Stimulated activated CD8-positive, alpha-beta memory T cell treated with anti-CD3 and anti-CD28 coated beads, Interleukin-12 subunit alpha, Interleukin-12 subunit beta, amount 100 ng/mL, for 24 hours (primary cell): ENCODE data around the gene GABRR1.
"Not testable (repeated sequence)": the region's sequence is repeated elsewhere in the genome, so short reads cannot be mapped to it uniquely, and the experiment has no call there.

ENCODE experiments used
- DNase-seq: peaks from one replicate; pipeline ENCODE4 v3.0.0-alpha.2; 2020; ENCODE audit errors: extremely low read depth

The GABRR1 gene

GRCh38 chr6:89217299-89217910 is at the start of gene GABRR1:
TSS of gene GABRR1 (minus strand) at chr6:89217358. CDS start at chr6:89217322, 36 bp downstream.
- DNase-seq, result no peak

- DNase-seq, result no peak
Observed at GRCh38 chr6:89264296-89264695, 47.1 kb upstream of the GABRR1 start.

GRCh38 chr6:89260832-89261231 is 43.7 kb upstream of the GABRR1 start:
- no peak for DNase-seq

GRCh38 chr6:89260310-89260709 is 43.2 kb upstream of the GABRR1 start:
- DNase-seq, result no peak

GRCh38 chr6:89258912-89259311 is 41.8 kb upstream of the GABRR1 start:
- no peak for DNase-seq

- no peak for DNase-seq
Observed at GRCh38 chr6:89257781-89258180, 40.6 kb upstream of the GABRR1 start.

GRCh38 chr6:89257346-89257745 is 40.2 kb upstream of the GABRR1 start:
- DNase-seq, result no peak

- DNase-seq, result no peak
Observed at GRCh38 chr6:89255417-89255816, 38.3 kb upstream of the GABRR1 start.

GRCh38 chr6:89254569-89254968 is 37.4 kb upstream of the GABRR1 start:
- no peak for DNase-seq

- DNase-seq, result no peak
Observed at GRCh38 chr6:89252907-89253306, 35.7 kb upstream of the GABRR1 start.

GRCh38 chr6:89251976-89252375 is 34.8 kb upstream of the GABRR1 start:
- no peak for DNase-seq

GRCh38 chr6:89251170-89251569 is 34.0 kb upstream of the GABRR1 start:
- no peak for DNase-seq

- DNase-seq, result no peak
Observed at GRCh38 chr6:89250239-89250638, 33.1 kb upstream of the GABRR1 start.

- DNase-seq, result no peak
Observed at GRCh38 chr6:89244241-89244985, 27.3 kb upstream of the GABRR1 start.

GRCh38 chr6:89243331-89243629 is 26.1 kb upstream of the GABRR1 start:
- no peak for DNase-seq

- no peak for DNase-seq
Observed at GRCh38 chr6:89242574-89243330, 25.6 kb upstream of the GABRR1 start.

GRCh38 chr6:89239338-89239737 is 22.2 kb upstream of the GABRR1 start:
- no peak for DNase-seq

GRCh38 chr6:89237158-89237557 is 20.0 kb upstream of the GABRR1 start:
- no peak for DNase-seq

- not testable (repeated sequence) for DNase-seq
Observed at GRCh38 chr6:89233605-89234004, 16.4 kb upstream of the GABRR1 start.

GRCh38 chr6:89222712-89223039 is 5.5 kb upstream of the GABRR1 start:
- DNase-seq, result no peak

- no peak for DNase-seq
Observed at GRCh38 chr6:89221971-89222711, 5.0 kb upstream of the GABRR1 start.

GRCh38 chr6:89221129-89221528 is 4.0 kb upstream of the GABRR1 start:
- DNase-seq, result no peak
